Right lobe of liver (tissue), 6 donors: ENCODE results near the gene EIF4G3. TPM values are rescaled to one million over a fixed set of nuclear protein-coding genes. Genes with fewer than 3 reads are reported as not detected.

ENCODE experiments used
- ATAC-seq, 4 donors: fragments of 200-7000 bp; cut with Tn5 transposase; one replicate each; pipeline ENCODE4 v1.9.1; 2020; ENCODE audit warnings: mild to moderate bottlenecking in 4 of 4, moderate library complexity in 4 of 4
- DNase-seq, 3 donors: peaks; one replicate each; pipeline ENCODE4 v3.0.0-alpha.2; 2020
- H3K27ac ChIP-seq, 3 donors: fragments of 200-600 bp; one replicate each; pipeline ENCODE4 v1.8.0; 2022
- H3K27me3 ChIP-seq, 2 donors: fragments of 200-600 bp; one replicate each; pipeline ENCODE4 v1.8.0; 2022
- H3K36me3 ChIP-seq, 4 donors: fragments of 200-600 bp; sonication (generic) in 1 of 4; one replicate each; pipeline versions ENCODE4 v1.5.1 to v1.8.0; 2017 to 2022; ENCODE audit warnings: control low read depth in 1 of 4
- H3K4me1 ChIP-seq, 4 donors: fragments of 200-600 bp; sonication (generic) in 1 of 4; one replicate each; pipeline versions ENCODE4 v1.5.1 to v1.8.0; 2017 to 2022; ENCODE audit warnings: control low read depth in 1 of 4
- H3K4me3 ChIP-seq, 3 donors: fragments of 200-600 bp; one replicate each; pipeline ENCODE4 v1.8.0; 2022
- H3K9me3 ChIP-seq, 4 donors: fragments of 200-600 bp; sonication (generic) in 1 of 4; one replicate each; pipeline versions ENCODE4 v1.5.1 to v1.8.0; 2017 to 2022; ENCODE audit warnings: control low read depth in 1 of 4
- POLR2A ChIP-seq: fragments of 450-650 bp; IDR thresholded peaks from one replicate; pipeline ENCODE4 v1.6.1; 2017; ENCODE audit warnings: antibody characterized with exemption, mild to moderate bottlenecking
- WGBS: methylation state at CpG from one replicate; pipeline ENCODE4 v1.1.6; 2018; ENCODE audit warnings: low coverage, low lambda C conversion rate; ENCODE audit not compliant: insufficient coverage; ENCODE audit errors: missing lambda C conversion rate; 5-methylcytosine and 5-hydroxymethylcytosine counted together
- intact Hi-C, 2 donors: fragments of 100-400 bp; cut with DNase I; formaldehyde crosslinking; loops; one replicate each; pipeline versions ENCODE4 v1.11.2 to v1.14.1; 2022
- total RNA-seq, 6 experiments: library from RNA; depleted of rRNA in 2 of 6; stranded (reverse); fragments of >200 nt in 2 of 6; fragmentation: NEBNext Ultra II Directional in 3 of 6; extraction: Animal tissue kit (Norgen Biotek cat#: 25700) in 3 of 6; gene quantifications; one replicate each; pipeline versions ENCODE4 v1.1.0 to v1.2.4, GENCODE V29; 2016 to 2023
- TF ChIP-seq, protein P1 (sequence below), 4 donors: fragments of 200-600 bp in 3 of 4; fragments of 450-650 bp in 1 of 4; IDR thresholded peaks; one replicate each; pipeline versions ENCODE4 v1.5.1 to v1.8.0; 2016 to 2022; ENCODE audit warnings: antibody characterized with exemption in 4 of 4, mild to moderate bottlenecking in 2 of 4
- donor health status: DM: no; HTN: yes; CAD: no.
- donor health status: DM: no; HTN: no; CAD: no.
- donor health status: DM: no; HTN: no; CAD: no.
- donor health status: DM: no; HTN: yes; CAD: no.
- donor health status: DM: no; HTN: yes; CAD: no.

Gene EIF4G3
- total RNA-seq, 6 experiments from 2014 or later, result 14.4 to 29.9 (median 23.5) TPM

DNA sequence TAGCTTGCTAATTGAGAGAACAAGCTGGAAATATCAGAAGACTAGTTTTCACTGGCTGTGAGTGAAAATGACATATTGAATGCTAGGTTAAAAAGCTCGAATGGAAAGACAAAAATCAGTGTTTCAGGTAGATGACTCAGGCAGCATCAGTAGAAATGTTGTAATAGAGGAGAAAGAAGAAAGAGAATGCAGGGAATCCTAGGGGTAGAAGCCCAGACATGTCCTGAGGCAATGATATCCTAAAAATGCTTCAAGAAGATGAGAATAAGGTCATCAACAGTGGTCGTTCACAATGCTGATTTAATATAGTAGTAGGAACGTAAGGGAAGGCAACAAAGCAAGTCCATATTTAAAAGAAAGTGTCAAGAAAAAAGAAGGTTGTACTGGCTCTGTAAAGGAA, 292.9 kb downstream of the EIF4G3 start:
- Histone ChIP-seq H3K27ac (no peak overlapping the region), H3K4me1 (peaks cover 0 to 16% (median 0%) of the 10 kb centered on the region in 4 donors), H3K4me3 (no peak overlapping the region), H3K36me3 (peaks cover 0 to 7% (median 2%) of the 10 kb centered on the region in 4 donors), H3K27me3 (no peaks in the 10 kb centered on the region), H3K9me3 (no peaks in the 10 kb centered on the region)
- TF ChIP-seq, protein P1, sequence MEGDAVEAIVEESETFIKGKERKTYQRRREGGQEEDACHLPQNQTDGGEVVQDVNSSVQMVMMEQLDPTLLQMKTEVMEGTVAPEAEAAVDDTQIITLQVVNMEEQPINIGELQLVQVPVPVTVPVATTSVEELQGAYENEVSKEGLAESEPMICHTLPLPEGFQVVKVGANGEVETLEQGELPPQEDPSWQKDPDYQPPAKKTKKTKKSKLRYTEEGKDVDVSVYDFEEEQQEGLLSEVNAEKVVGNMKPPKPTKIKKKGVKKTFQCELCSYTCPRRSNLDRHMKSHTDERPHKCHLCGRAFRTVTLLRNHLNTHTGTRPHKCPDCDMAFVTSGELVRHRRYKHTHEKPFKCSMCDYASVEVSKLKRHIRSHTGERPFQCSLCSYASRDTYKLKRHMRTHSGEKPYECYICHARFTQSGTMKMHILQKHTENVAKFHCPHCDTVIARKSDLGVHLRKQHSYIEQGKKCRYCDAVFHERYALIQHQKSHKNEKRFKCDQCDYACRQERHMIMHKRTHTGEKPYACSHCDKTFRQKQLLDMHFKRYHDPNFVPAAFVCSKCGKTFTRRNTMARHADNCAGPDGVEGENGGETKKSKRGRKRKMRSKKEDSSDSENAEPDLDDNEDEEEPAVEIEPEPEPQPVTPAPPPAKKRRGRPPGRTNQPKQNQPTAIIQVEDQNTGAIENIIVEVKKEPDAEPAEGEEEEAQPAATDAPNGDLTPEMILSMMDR (IDR thresholded peaks at IDR 0.05), result no peak
- no peak for TF ChIP-seq POLR2A
- no peak for DNase-seq
- 85% methylated on average over 3 of the region's 3 CpGs for WGBS
- intact Hi-C loops, result no loop called here
- ATAC-seq, result no peak

DNA sequence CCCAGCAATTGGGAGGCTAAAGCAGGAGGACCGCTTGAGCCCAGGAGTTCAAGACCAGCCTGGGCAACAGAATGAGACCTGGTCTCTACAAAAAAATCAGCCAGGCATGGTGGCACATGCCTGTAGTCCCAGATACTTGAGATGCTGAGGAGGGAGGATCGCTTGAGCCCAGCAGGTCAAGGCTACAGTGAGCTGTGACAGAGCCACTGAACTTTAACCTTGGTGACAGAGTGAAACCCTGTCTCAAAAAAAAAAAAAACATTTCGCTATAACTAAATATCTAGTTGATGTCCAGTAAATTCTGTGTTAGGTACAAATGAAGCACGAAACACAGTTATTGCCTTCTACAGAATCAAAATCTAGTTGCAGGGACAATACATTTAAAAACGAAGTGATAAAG, 293.9 kb downstream of the EIF4G3 start:
- WGBS, result 68% methylated on average over 5 of the region's 5 CpGs
- no peak overlapping the region for H3K27ac ChIP-seq
- intact Hi-C loops, result no loop called here
- DNase-seq, result peak in 1 of 3 donors; percentile 19
- H3K27me3 ChIP-seq, result no peaks in the 10 kb centered on the region
- TF ChIP-seq POLR2A, result no peak
- TF ChIP-seq, protein P1 (IDR thresholded peaks at IDR 0.05), result no peak
- H3K36me3 ChIP-seq, result peaks cover 0 to 9% (median 2%) of the 10 kb centered on the region in 4 donors
- no peak overlapping the region for H3K4me3 ChIP-seq
- no peaks in the 10 kb centered on the region for H3K9me3 ChIP-seq
- peak in 3 of 4 donors; percentile 41 to 56 (median 54) for ATAC-seq
- peaks cover 0 to 16% (median 0%) of the 10 kb centered on the region in 4 donors for H3K4me1 ChIP-seq

DNA sequence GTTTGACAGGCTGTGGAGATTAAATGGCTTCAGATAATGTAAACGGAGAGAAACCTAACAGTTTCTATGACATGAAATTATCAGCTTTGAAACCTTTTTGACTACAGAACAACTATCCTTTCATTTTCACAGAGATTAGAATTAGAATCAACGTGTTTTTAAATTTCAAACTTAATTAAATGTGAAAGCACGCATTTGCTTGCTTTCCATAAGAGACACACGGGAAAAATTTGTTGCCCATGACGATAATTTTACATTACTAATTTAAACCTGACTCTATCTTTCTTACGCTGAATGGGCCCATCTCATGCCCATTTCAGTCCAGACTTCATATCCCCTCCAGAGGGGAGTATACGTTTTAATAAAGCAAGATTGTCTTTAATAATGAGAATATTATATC, 297.9 kb downstream of the EIF4G3 start:
- no peak overlapping the region for H3K4me3 ChIP-seq
- TF ChIP-seq POLR2A, result no peak
- TF ChIP-seq, protein P1 (IDR thresholded peaks at IDR 0.05), result no peak
- no peak overlapping the region for H3K27ac ChIP-seq
- H3K27me3 ChIP-seq, result no peaks in the 10 kb centered on the region
- peaks cover 0 to 9% (median 3%) of the 10 kb centered on the region in 4 donors for H3K36me3 ChIP-seq
- DNase-seq (no peak), ATAC-seq (no peak)
- intact Hi-C loops, result no loop called here
- H3K4me1 ChIP-seq, result peaks cover 0 to 5% (median 0%) of the 10 kb centered on the region in 4 donors
- 93% methylated on average over 7 of the region's 7 CpGs for WGBS
- no peaks in the 10 kb centered on the region for H3K9me3 ChIP-seq

DNA sequence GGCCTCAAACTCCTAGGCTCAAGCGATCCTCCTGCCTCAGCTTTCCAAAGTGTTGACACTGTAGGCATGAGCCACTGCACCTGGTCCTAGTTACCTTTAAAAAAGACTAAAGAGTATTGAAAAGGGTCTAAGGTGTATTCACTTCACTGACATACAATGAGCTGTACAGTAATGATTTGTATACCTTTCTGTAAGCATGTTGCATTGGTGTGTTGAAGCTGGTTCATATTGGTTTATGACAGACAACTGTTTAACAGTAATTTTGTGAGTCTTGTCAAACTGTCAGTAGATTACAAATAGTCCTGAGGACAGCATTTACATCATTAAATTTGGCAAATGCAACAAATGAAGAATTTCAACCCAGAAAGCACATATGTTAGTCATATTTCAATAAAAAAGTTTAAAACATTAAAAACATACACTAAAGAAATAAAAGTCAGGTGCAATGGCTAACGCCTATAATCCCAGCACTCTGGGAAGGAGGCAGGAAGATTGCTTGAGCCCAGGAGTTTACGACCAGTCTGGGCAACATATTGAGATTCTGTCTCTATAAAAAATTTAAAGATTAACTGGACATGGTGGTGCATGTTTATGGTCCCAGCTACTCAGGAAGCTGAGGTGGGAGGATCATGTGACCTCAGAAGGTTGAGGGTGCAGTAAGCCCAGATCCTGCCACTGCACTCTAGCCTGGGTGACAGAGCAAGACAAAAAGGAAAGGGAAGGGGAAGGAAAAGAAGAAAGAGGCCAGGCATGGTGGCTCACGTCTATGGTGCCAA, 301.3 kb downstream of the EIF4G3 start:
- no peak for DNase-seq
- TF ChIP-seq POLR2A, result no peak
- TF ChIP-seq, protein P1 (IDR thresholded peaks at IDR 0.05), result no peak
- no peaks in the 10 kb centered on the region for H3K9me3 ChIP-seq
- H3K36me3 ChIP-seq, result peaks cover 0 to 9% (median 3%) of the 10 kb centered on the region in 4 donors
- intact Hi-C loops, result no loop called here
- H3K4me1 ChIP-seq, result no peaks in the 10 kb centered on the region
- H3K27me3 ChIP-seq, result no peaks in the 10 kb centered on the region
- no peak for ATAC-seq
- H3K4me3 ChIP-seq, result no peak overlapping the region
- WGBS, result 75% methylated on average over 4 of the region's 4 CpGs
- no peak overlapping the region for H3K27ac ChIP-seq
